HEK293T (cell line): ENCODE measurements around the gene ZC3H4.
A peak's percentile ranks its signal among the peaks of the same experiment; 100 is the strongest.

Experiments
- CTCF ChIA-PET: fragments of 350-600 bp; formaldehyde crosslinking; extraction: SDS; loops from one replicate; lab custom pipeline; 2021; ENCODE audit warnings: antibody characterized with exemption, inconsistent platforms; lab: Yijun Ruan, JAX
- POLR2A ChIA-PET: fragments of 350-600 bp; formaldehyde crosslinking; extraction: SDS; loops from one replicate; lab custom pipeline; 2020; ENCODE audit warnings: antibody characterized with exemption, inconsistent platforms; lab: Yijun Ruan, JAX
- DNase-seq: peaks from one replicate; pipeline ENCODE4 v3.0.0; 2012; ENCODE audit warnings: mixed read lengths; ENCODE audit errors: extremely low spot score
- ARNT ChIP-seq: fragments of 450-650 bp; IDR thresholded peaks from 2 replicates; pipeline ENCODE4 v1.6.1; 2017; ENCODE audit warnings: mild to moderate bottlenecking
- BHLHE40 ChIP-seq: fragments of 450-650 bp; IDR thresholded peaks from 2 replicates; pipeline ENCODE4 v1.6.1; 2016; ENCODE audit warnings: mild to moderate bottlenecking, moderate library complexity, borderline replicate concordance
- CTBP1 ChIP-seq: fragments of 450-650 bp; IDR thresholded peaks from 2 replicates; pipeline ENCODE4 v1.6.1; 2016; ENCODE audit warnings: borderline replicate concordance
- ELF4 ChIP-seq: fragments of 450-650 bp; IDR thresholded peaks from 2 replicates; pipeline ENCODE4 v1.6.1; 2017; ENCODE audit warnings: antibody characterized with exemption
- FOXA1 ChIP-seq: fragments of 450-650 bp; IDR thresholded peaks from 2 replicates; pipeline ENCODE4 v1.6.1; 2016; ENCODE audit warnings: mild to moderate bottlenecking
- FOXK2 ChIP-seq: fragments of 450-650 bp; IDR thresholded peaks from 2 replicates; pipeline ENCODE4 v1.6.1; 2016; ENCODE audit warnings: mild to moderate bottlenecking
- FOXM1 ChIP-seq: fragments of 450-650 bp; IDR thresholded peaks from 2 replicates; pipeline ENCODE4 v1.6.1; 2017; ENCODE audit warnings: mild to moderate bottlenecking, borderline replicate concordance
- HDGF ChIP-seq: fragments of 450-650 bp; IDR thresholded peaks from 2 replicates; pipeline ENCODE4 v1.6.1; 2017; ENCODE audit warnings: antibody characterized with exemption, borderline replicate concordance
- L3MBTL2 ChIP-seq: fragments of 450-650 bp; conservative IDR thresholded peaks from 2 replicates; pipeline ENCODE4 v1.6.1; 2016; ENCODE audit warnings: mild to moderate bottlenecking
- LEF1 ChIP-seq: fragments of 450-650 bp; IDR thresholded peaks from 2 replicates; pipeline ENCODE4 v1.6.1; 2017; ENCODE audit warnings: mild to moderate bottlenecking, borderline replicate concordance
- NFRKB ChIP-seq: fragments of 450-650 bp; IDR thresholded peaks from 2 replicates; pipeline ENCODE4 v1.6.1; 2016; ENCODE audit warnings: mild to moderate bottlenecking, moderate library complexity
- PKNOX1 ChIP-seq: fragments of 450-650 bp; IDR thresholded peaks from 2 replicates; pipeline ENCODE4 v1.6.1; 2016
- SP1 ChIP-seq: fragments of 450-650 bp; IDR thresholded peaks from 2 replicates; pipeline ENCODE4 v1.6.1; 2017
- SUZ12 ChIP-seq: fragments of 450-650 bp; IDR thresholded peaks from 2 replicates; pipeline ENCODE4 v1.6.1; 2016; ENCODE audit warnings: mild to moderate bottlenecking
- TARDBP ChIP-seq: fragments of 450-650 bp; IDR thresholded peaks from 2 replicates; pipeline ENCODE4 v1.6.1; 2016
- ZNF384 ChIP-seq: fragments of 450-650 bp; IDR thresholded peaks from 2 replicates; pipeline ENCODE4 v1.6.1; 2016

Gene ZC3H4

GRCh38 chr19:47047763-47048405, 65.7 kb downstream of the ZC3H4 start:
- ChIA-PET CTCF (interaction anchor here (0.6 to 1.0 kb wide), 4 partner anchors 11 to 35 kb away, joined by 3 to 8 read pairs (median 4); no protein-coding TSS in a partner anchor), POLR2A (interaction anchor here (0.6 to 1.5 kb wide), 13 partner anchors 9 to 328 kb away, joined by 3 to 38 read pairs (median 4); partner anchors contain the start of genes NPAS1 and ZC3H4)
- peak; percentile 93 for DNase-seq
- TF ChIP-seq L3MBTL2 (peak; percentile 97), PKNOX1 (no peak)

- DNase-seq = no peak
- TF ChIP-seq SUZ12 (no peak), ZNF384 (no peak), ARNT (no peak), FOXA1 (no peak), L3MBTL2 (no peak), PKNOX1 (no peak), HDGF (no peak), NFRKB (no peak), FOXK2 (no peak), SP1 (no peak), ELF4 (no peak), BHLHE40 (no peak), LEF1 (no peak), CTBP1 (no peak), TARDBP (no peak), FOXM1 (no peak)
- ChIA-PET POLR2A (interaction anchor here (0.7 to 1.5 kb wide), 12 partner anchors 10 to 328 kb away, joined by 3 to 38 read pairs (median 4); partner anchors contain the start of genes NPAS1 and ZC3H4), CTCF (interaction anchor here (0.6 to 1.0 kb wide), 3 partner anchors 11 to 34 kb away, joined by 3 to 5 read pairs (median 3); no protein-coding TSS in a partner anchor)
Observed at GRCh38 chr19:47047272-47047762, 66.3 kb downstream of the ZC3H4 start.

GRCh38 chr19:47045867-47046470, 67.6 kb downstream of the ZC3H4 start:
- TF ChIP-seq FOXA1 = no peak
- TF ChIP-seq FOXM1 = no peak
- no peak for TF ChIP-seq FOXK2
- TF ChIP-seq TARDBP = no peak
- TF ChIP-seq ELF4 = no peak
- TF ChIP-seq ZNF384 = no peak
- no peak for TF ChIP-seq HDGF
- TF ChIP-seq NFRKB = no peak
- TF ChIP-seq CTBP1 = no peak
- no peak for TF ChIP-seq SP1
- TF ChIP-seq LEF1 = no peak
- no peak for TF ChIP-seq SUZ12
- CTCF ChIA-PET = no interaction called here
- DNase-seq = no peak
- POLR2A ChIA-PET = interaction anchor here (1.4 kb wide), 1 partner anchor 68 kb away, joined by 4 read pairs; the partner anchor contains the start of gene ZC3H4

- DNase-seq = no peak
- CTCF ChIA-PET = interaction anchor here (0.5 kb wide), 1 partner anchor 1239 kb away, joined by 4 read pairs; no protein-coding TSS in a partner anchor
- POLR2A ChIA-PET = interaction anchor here (0.8 to 1.4 kb wide), 2 partner anchors 9 to 68 kb away, joined by 3 to 4 read pairs; partner anchors contain the start of gene ZC3H4
- no peak for TF ChIP-seq ZNF384
- no peak for TF ChIP-seq FOXM1
- no peak for TF ChIP-seq NFRKB
- no peak for TF ChIP-seq LEF1
- TF ChIP-seq ELF4 = no peak
- no peak for TF ChIP-seq SUZ12
- no peak for TF ChIP-seq L3MBTL2
- no peak for TF ChIP-seq FOXK2
- TF ChIP-seq BHLHE40 = no peak
- TF ChIP-seq PKNOX1 = no peak
- TF ChIP-seq FOXA1 = no peak
- no peak for TF ChIP-seq SP1
- TF ChIP-seq CTBP1 = no peak
- no peak for TF ChIP-seq TARDBP
- TF ChIP-seq HDGF = no peak
Observed at GRCh38 chr19:47044946-47045866, 68.4 kb downstream of the ZC3H4 start.

- CTCF ChIA-PET = no interaction called here
- TF ChIP-seq TARDBP = no peak
- no peak for TF ChIP-seq L3MBTL2
- TF ChIP-seq NFRKB = no peak
- TF ChIP-seq SP1 = no peak
- TF ChIP-seq LEF1 = no peak
- TF ChIP-seq ZNF384 = no peak
- TF ChIP-seq FOXA1 = no peak
- TF ChIP-seq ELF4 = no peak
- no peak for TF ChIP-seq FOXM1
- TF ChIP-seq FOXK2 = no peak
- TF ChIP-seq ARNT = no peak
- TF ChIP-seq SUZ12 = no peak
- no peak for TF ChIP-seq CTBP1
- no peak for TF ChIP-seq PKNOX1
- no peak for TF ChIP-seq BHLHE40
- TF ChIP-seq HDGF = no peak
- POLR2A ChIA-PET = no interaction called here
- DNase-seq = no peak
Observed at GRCh38 chr19:47040869-47041268, 72.7 kb downstream of the ZC3H4 start.
